ACC112 (cell line): Measurements from ENCODE around the gene RTCB.
A peak's percentile ranks its signal among the peaks of the same experiment; 100 is the strongest.

Experiments
- H2AFZ ChIP-seq: fragments of 200-600 bp; sonication (generic); one replicate; pipeline ENCODE4 v1.6.0; 2017; ENCODE audit warnings: antibody characterized with exemption, low read length; ENCODE audit not compliant: unreplicated experiment
- H3K27ac ChIP-seq: fragments of 200-600 bp; sonication (generic); 2 replicates; pipeline ENCODE4 v1.5.1; 2014; ENCODE audit warnings: low read depth, mild to moderate bottlenecking, antibody characterized with exemption, low read length, moderate library complexity
- H3K27me3 ChIP-seq: fragments of 200-600 bp; sonication (generic); 2 replicates; pipeline ENCODE4 v1.6.1; 2014; ENCODE audit warnings: mild to moderate bottlenecking, antibody characterized with exemption, low read length, moderate library complexity, mixed read lengths; ENCODE audit not compliant: insufficient read depth
- H3K36me3 ChIP-seq: fragments of 200-600 bp; sonication (generic); 2 replicates; pipeline ENCODE4 v1.6.1; 2016; ENCODE audit warnings: mild to moderate bottlenecking, antibody characterized with exemption, low read length, moderate library complexity, mixed read lengths; ENCODE audit not compliant: insufficient read depth
- H3K4me1 ChIP-seq: fragments of 200-600 bp; sonication (generic); one replicate; pipeline ENCODE4 v1.6.1; 2016; ENCODE audit warnings: low read length, mixed read lengths; ENCODE audit not compliant: insufficient read depth, unreplicated experiment, control insufficient read depth
- H3K4me3 ChIP-seq: fragments of 200-600 bp; sonication (generic); 2 replicates; pipeline ENCODE4 v1.5.1; 2014; ENCODE audit warnings: mild to moderate bottlenecking, low read depth, low read length
- H3K79me2 ChIP-seq: fragments of 200-600 bp; sonication (generic); one replicate; pipeline ENCODE4 v1.6.0; 2016; ENCODE audit warnings: low read length; ENCODE audit not compliant: control insufficient read depth, unreplicated experiment, insufficient read depth

Gene RTCB

DNA sequence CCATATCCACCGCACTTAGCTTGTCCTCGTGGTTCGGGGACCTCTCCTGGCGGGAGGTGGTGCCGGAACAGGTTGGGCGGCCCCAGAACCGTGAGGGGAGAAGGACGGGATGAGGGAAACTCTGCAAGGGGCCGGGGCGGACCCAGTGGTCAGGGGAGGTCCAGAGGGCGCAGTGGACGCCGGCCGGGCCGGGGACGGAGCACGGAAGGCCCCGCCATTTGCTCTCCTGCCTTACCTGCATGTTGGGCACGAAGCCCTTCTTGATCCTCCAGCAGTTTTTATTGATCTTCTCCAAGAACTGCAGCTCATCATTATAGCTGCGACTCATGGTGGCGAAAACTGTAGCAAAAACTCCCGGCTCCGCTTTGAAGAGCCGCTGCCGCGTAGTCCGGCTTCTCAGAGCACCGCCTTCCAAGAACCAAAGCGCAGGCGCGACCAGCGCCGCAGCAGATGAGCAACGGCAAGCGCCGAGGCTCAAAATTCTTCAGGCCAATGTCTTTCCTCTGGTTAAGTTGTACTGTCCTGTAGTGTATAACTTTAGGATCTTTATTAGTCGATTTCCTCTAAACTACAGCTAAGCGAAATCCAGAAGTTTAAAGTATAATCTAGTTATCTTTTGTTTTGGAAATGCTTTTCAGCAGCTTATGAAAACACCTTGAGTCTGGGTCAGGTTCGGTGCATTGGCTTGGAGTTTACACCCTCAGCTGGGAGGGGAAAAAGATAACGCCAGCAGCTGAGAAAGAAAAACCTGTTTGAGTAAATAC lies at the start of gene RTCB:
Gene RTCB (minus strand): TSS at position 419 of the 764 bp plus-strand sequence. CDS start 91 bp downstream, at position 328.
- Histone ChIP-seq H3K4me3 (peak within 1 kb of the TSS; percentile 94), H3K79me2 (peaks cover 37% of the 10 kb centered on the region), H3K4me1 (peaks cover 4% of the 10 kb centered on the region), H3K36me3 (0 out of 2 replicates have a peak, but pooled peaks cover 4% of the 10 kb centered on the region), H2AFZ (peak within 1 kb of the TSS; percentile 88), H3K27ac (peak within 1 kb of the TSS; percentile 47; the same call in 1 of the 2 replicates), H3K27me3 (peaks cover 9% of the 10 kb centered on the region; the same call in 1 of the 2 replicates)

DNA sequence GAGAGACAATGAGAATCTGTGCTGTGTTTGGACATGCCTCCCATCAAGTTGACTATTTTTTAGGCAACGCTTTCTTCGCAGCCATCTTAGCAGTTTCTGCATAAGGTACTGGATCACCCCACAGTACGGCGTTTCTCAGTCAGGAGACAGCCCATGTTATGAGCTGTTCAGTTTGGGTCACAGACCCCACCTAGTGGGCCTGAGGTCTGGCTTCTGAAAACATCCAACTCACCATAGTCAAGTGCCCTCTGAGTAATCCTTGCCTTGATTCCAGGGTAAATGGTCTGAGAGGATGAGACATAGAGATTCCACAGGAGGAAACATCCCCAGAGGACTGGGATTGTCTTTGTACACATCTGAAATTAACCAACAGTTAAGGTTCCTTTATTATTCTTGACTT lies 45.0 kb upstream of the RTCB start:
- H3K4me1 ChIP-seq: no peaks in the 10 kb centered on the region
- no peaks in the 10 kb centered on the region for H3K79me2 ChIP-seq
- H3K27ac ChIP-seq: no peak overlapping the region
- H3K27me3 ChIP-seq: peaks cover 63% of the 10 kb centered on the region
- H2AFZ ChIP-seq: no peak overlapping the region
- no peaks in the 10 kb centered on the region for H3K36me3 ChIP-seq
- H3K4me3 ChIP-seq: no peak overlapping the region

DNA sequence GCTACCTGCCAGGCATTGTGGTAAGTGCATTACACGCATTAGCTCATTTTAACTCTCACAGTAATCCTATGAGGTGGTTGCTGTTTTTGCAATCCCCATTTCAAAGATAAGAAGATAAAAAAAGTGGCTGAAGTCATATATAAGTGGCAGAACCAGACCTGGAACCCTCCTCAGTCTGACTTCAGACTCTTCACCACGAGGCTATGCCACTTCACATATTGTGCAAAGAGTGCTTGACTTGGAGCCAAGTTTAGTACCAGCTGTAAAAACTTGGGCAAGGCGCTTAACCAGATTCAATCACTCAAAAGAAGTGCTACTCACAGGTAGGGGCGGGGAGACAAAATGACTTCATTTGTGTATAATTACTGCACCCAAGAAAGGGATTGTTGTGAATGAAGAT lies 36.9 kb upstream of the RTCB start:
- no peak overlapping the region for H2AFZ ChIP-seq
- no peak overlapping the region for H3K4me3 ChIP-seq
- no peak overlapping the region for H3K27ac ChIP-seq
- H3K36me3 ChIP-seq: no peaks in the 10 kb centered on the region
- no peaks in the 10 kb centered on the region for H3K79me2 ChIP-seq
- H3K27me3 ChIP-seq: peaks cover 24% of the 10 kb centered on the region
- H3K4me1 ChIP-seq: no peaks in the 10 kb centered on the region

DNA sequence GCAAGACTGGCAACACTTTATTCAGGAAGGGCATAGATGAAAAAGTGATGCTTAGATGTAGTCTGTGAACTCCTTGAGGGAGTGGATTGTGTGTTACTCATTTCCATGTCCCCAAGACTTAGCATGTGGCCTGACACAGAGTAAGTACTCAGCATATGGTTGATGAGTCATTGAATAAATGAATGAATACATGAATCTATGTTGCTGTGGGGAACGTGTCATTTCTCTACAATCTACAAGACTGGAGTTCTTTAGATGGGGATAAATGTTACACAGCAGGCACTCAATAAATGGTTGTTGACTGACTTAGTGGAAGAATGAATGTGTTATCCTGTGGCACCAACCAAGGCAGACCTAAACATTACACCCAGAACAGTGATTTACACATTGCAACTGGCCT lies 34.3 kb upstream of the RTCB start:
- H2AFZ ChIP-seq: no peak overlapping the region
- H3K27me3 ChIP-seq: peaks cover 33% of the 10 kb centered on the region
- no peak overlapping the region for H3K27ac ChIP-seq
- H3K79me2 ChIP-seq: no peaks in the 10 kb centered on the region
- H3K4me3 ChIP-seq: no peak overlapping the region
- no peaks in the 10 kb centered on the region for H3K4me1 ChIP-seq
- H3K36me3 ChIP-seq: no peaks in the 10 kb centered on the region

DNA sequence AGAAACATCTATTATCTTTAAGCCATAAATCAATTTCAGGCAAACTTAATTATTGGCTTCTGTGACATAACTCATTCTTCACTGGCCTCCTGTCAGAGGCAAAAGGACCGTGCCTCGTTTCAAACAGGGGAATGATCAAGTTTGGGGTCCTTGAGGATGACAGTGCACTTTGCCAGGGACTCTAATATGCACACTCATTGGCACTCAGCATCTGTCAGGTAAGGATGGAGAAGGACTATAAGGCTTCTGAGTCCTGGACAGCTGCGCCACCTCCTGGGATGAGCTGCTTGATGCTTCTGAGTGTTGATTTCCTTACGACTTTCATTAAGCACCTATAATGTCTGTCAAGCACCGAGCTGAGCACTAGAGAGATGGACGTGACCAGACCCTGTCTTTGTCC lies 32.0 kb upstream of the RTCB start:
- Histone ChIP-seq H3K79me2 (no peaks in the 10 kb centered on the region), H3K4me3 (no peak overlapping the region), H2AFZ (no peak overlapping the region), H3K27me3 (peaks cover 40% of the 10 kb centered on the region), H3K27ac (no peak overlapping the region), H3K36me3 (no peaks in the 10 kb centered on the region), H3K4me1 (no peaks in the 10 kb centered on the region)

DNA sequence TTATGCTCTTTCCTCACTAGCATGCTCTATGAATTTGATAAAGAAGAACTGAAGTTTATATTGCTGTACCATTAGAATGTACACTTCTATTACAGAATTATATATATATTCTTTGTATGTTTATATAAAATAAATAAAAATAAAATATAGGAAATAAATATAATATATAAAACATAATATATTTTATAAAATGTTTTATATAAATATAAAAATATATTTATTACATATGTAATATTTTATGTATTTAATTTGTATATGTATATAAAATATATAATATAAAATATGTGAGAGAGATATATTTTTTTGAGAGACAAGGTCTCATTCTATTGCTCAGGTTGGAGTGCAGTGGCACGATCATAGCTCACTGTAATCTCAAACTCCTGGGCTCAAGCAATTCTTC lies 18.3 kb upstream of the RTCB start:
- no peak overlapping the region for H3K4me3 ChIP-seq
- H3K36me3 ChIP-seq: no peaks in the 10 kb centered on the region
- H3K27me3 ChIP-seq: peaks cover 31% of the 10 kb centered on the region
- H3K79me2 ChIP-seq: no peaks in the 10 kb centered on the region
- H2AFZ ChIP-seq: no peak overlapping the region
- no peaks in the 10 kb centered on the region for H3K4me1 ChIP-seq
- no peak overlapping the region for H3K27ac ChIP-seq

DNA sequence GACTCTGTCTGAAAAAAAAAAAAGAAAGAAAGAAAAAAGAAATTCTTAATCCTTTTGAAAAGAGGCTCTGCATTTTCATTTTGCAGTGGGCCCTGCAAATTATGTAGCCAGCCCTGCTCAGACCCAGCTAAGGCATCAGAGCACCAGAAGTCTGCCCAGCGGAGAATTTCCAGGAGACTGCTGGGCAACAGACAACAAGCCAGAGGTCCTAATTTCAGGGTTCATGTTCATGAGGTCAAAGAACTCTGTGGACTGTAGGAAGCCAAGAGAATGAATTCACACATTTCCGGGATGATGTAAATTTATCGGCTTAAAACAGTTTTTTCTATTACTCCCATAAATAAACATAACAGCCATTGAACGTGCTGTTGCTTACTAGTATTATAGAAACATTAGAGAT lies 14.8 kb upstream of the RTCB start:
- Histone ChIP-seq H2AFZ (no peak overlapping the region), H3K4me3 (no peak overlapping the region), H3K79me2 (no peaks in the 10 kb centered on the region), H3K27ac (no peak overlapping the region), H3K36me3 (no peaks in the 10 kb centered on the region), H3K27me3 (peaks cover 40% of the 10 kb centered on the region), H3K4me1 (no peaks in the 10 kb centered on the region)

DNA sequence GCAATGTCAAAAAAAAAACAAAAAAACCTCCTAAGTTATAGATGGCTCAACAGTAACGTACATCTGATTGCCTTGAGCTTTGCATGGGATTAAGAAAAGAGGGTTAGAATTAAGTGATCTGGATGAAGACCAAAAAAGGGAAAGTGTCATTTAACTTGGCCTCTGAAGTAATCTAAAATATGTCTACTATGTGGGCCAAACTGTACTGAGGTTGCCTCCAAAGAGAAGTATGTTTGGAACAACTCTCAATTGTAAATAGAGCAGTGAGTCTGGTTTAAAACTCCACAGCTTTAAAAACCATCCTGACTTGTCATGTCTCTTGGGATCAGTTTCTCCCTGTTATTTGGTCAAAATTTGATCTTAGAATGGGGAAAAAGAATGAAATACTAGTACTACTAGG lies 11.6 kb upstream of the RTCB start:
- Histone ChIP-seq H3K27me3 (peaks cover 61% of the 10 kb centered on the region), H2AFZ (no peak overlapping the region), H3K79me2 (no peaks in the 10 kb centered on the region), H3K4me3 (no peak overlapping the region), H3K27ac (no peak overlapping the region), H3K36me3 (no peaks in the 10 kb centered on the region), H3K4me1 (no peaks in the 10 kb centered on the region)

GRCh38 chr22:32422062-32422461 lies 10.0 kb upstream of the RTCB start:
- Histone ChIP-seq H3K4me1 (no peaks in the 10 kb centered on the region), H3K4me3 (no peak overlapping the region), H3K27me3 (peaks cover 75% of the 10 kb centered on the region), H3K79me2 (no peaks in the 10 kb centered on the region), H3K27ac (no peak overlapping the region), H3K36me3 (no peaks in the 10 kb centered on the region), H2AFZ (no peak overlapping the region)

GRCh38 chr22:32421484-32421883 lies 9.4 kb upstream of the RTCB start:
- Histone ChIP-seq H3K79me2 (no peaks in the 10 kb centered on the region), H2AFZ (no peak overlapping the region), H3K4me1 (no peaks in the 10 kb centered on the region), H3K36me3 (no peaks in the 10 kb centered on the region), H3K27me3 (peaks cover 80% of the 10 kb centered on the region), H3K4me3 (no peak overlapping the region), H3K27ac (no peak overlapping the region)

- H3K27ac ChIP-seq: no peak overlapping the region
- H3K4me1 ChIP-seq: no peaks in the 10 kb centered on the region
These were observed 5.9 kb upstream of the RTCB start for GRCh38 chr22:32417906-32418305.

More at GRCh38 chr22:32417906-32418305, 5.9 kb upstream of the RTCB start:
- Histone ChIP-seq H3K4me3 (no peak overlapping the region), H3K79me2 (no peaks in the 10 kb centered on the region), H3K27me3 (peaks cover 57% of the 10 kb centered on the region), H3K36me3 (no peaks in the 10 kb centered on the region), H2AFZ (no peak overlapping the region)
